Stimulated activated CD4-positive, alpha-beta T cell treated with anti-CD3 and anti-CD28 coated beads, Interleukin-4, amount 100 ng/mL, for 48 hours (primary cell): ENCODE measurements around the gene PTPN14.
"Not testable (repeated sequence)": the region's sequence is repeated elsewhere in the genome, so short reads cannot be mapped to it uniquely, and the experiment has no call there.

Source experiments
- DNase-seq, 2 donors: peaks; one replicate each; pipeline ENCODE4 v3.0.0-alpha.2; 2020; ENCODE audit warnings: low read depth in 2 of 2

Gene PTPN14

DNA sequence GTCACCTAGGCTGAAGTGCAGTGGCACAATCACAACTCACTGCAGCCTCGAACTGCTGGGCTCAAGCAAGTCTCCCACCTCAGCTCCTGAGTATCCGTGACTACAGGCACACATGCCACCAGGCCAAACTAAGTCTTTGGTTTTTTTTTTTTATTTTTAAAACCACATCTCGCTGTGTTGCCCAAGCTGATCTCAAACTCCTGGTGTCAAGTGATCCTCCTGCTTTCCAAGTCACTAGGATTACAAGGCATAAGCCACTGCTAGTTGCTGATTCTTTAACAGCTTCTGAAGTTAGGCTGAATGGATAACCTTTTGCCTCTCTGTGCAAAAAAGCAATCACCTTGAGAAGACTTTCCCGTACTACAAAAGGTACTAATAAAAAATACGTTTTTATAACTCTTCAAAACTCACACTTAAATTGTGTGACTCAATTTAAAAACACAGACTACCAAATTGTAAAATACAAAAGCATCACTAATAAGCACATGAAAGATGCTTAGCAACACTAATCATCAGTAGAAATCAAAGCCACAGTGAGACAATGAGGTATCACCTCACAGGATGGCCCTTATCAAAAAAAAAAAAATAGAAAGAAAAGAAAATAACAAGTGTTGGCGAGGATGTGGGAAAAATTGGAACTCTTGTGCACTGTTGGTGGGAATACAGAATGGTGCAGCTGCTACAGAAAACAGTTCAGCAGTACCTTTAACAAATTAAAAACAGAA is 40.3 kb downstream of the PTPN14 start:
- DNase-seq, result no peak

DNA sequence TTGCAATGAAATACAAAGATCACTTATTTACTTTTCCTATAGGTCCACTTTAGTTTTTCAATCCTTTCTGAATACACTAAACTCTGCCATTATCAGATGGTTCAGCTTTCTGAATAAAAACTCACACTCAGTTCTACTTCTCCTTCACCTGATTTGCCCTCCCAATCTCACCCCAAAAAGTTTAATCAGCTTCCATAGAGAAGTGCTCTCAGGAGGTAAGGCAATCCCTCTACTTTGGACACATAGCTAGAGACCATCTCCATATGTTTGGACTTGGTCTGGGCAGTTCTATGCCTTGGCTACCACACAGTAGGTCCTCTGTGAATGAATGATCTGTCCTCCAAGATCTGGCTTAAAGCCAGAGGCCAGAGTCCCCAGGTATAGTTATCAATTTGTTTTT is 40.9 kb downstream of the PTPN14 start:
- no peak for DNase-seq

DNA sequence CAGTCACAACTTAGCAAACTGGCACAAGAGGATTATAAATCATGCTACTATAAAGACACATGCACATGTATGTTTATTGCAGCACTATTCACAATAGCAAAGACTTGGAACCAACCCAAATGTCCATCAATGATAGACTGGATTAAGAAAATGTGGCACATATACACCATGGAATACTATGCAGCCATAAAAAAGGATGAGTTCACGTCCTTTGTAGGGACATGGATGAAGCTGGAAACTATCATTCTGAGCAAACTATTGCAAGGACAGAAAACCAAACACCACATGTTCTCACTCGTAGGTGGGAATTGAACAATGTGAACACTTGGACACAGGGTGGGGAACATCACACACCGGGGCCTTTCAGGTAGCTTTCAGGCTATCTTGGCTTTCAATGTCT is 41.8 kb downstream of the PTPN14 start:
- DNase-seq, result not testable (repeated sequence)

DNA sequence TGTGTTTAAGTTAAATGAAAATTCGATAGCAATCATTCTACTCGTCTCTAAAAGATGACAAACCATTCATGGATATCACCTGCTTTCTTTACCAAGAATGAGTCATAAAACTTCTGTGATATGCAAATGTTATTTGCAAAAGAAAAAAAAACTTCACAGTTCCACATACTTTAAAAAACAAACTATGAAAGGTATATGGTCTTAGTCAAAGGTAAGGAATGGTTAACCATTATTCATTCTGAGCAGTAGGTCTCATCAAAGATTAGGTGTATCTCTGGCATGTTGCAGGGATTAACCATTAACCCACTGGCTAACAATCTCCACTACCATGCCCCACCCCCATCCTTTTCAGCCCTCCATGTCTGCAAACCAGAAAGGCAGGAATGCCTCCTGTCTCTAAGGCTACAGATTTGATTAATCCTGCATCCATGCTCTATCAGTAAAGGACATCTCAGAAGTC is 44.4 kb downstream of the PTPN14 start:
- DNase-seq, result no peak

DNA sequence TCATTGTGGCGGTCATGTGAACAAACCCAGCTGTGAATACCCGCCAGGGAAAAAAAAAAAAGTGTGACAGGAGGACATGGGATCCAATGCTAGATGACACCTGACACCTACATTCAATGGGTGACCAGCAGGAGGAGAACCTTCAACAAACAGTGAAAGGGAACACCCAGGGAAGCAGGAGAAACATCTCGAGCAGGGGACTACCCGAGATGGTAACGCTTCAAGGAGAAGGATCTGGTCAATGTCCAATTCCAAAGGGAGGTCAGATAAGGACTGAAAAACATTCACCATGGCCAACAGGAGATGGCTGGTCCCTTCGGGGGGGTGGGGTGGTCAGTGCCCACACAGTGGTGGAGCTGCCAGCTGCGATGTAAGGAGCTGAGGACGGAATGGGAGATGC is 46.3 kb downstream of the PTPN14 start:
- DNase-seq, result no peak

DNA sequence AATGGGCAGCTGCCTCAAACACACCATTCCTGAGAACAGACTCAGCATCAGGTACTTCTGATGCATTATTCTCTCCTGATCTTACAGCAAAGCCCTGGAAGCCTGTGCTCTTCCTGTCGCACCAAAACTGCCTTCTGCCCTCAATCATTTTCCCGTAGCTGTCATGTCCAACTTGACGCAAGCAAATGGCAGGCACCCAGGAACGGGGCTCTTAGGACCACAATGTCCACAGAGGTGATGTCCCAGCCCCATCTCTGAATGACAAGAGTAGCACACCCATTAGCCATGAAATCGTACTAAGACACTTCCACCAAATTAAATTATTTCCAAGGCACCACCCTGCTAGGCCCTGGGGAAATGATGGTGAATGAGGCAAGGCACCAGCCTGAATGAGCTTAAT is 47.1 kb downstream of the PTPN14 start:
- DNase-seq, result no peak

DNA sequence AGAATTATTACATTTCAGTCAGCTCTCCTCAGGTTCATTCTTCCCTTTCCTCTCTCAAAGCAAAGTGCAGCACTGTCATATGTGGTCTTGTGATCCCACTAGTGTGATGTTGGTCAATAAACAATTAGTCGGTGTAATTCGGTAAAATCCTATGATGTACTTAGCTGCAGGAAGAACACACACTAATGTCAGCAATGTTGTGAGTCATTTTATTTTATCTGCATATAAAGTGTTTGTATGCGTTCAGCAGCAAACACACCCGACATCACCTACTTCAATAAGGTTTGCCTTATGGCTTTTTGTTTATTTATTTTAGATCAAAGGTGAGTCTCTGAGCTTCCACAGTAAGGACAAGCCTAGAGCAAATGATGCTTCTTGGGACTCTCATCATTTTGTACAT is 47.8 kb downstream of the PTPN14 start:
- DNase-seq, result no peak

DNA sequence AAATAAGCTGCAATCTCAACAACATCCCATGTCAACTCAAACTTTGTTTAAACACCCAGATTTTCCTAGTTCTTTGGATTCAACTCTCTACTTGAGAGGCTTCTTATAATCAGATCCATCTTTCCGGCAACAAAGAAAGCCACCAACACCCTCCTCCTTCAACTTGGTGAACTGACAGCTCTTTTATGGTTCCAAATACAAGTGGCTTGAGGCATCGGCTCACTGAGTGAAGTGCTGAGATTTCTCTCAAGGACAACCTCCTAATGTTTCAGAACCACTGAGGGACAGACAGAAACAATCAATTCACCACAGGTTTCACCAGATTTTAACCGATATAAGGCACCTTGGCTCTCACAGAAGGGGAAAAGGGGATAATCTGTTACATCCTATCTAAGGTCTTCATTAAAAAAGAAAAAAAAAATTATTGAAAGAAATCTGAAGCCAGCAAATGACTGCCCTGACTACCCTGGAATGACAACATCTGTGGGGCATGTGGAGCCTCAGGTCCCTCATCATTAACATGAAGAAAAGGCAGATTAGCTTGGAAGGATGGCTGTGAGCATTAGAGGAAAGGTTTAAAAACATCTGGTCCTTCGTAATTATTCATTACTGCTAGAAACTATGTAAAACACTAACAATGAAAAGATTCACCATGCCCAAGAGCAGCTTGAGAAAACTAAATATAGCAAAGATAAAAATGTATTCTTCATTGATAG is 50.9 kb downstream of the PTPN14 start:
- DNase-seq, result no peak

DNA sequence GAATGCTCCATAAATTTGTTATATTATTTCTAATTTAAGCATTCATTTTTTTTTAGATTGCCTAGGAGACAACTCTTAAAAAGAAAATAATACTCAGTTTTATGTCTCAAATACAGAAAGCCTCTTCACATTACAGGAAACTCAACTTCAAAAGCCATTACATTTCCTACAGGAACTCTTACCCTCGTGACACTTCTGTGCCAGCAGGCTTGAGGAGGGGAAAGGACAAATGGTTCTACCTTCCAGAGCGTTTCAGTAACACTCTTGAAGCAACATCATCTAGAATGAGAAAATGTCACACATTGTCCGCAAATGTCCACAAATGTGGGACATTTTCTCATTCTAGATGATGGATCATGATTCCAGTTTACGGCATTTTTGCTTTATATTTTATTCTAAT is 51.7 kb downstream of the PTPN14 start:
- DNase-seq, result no peak

DNA sequence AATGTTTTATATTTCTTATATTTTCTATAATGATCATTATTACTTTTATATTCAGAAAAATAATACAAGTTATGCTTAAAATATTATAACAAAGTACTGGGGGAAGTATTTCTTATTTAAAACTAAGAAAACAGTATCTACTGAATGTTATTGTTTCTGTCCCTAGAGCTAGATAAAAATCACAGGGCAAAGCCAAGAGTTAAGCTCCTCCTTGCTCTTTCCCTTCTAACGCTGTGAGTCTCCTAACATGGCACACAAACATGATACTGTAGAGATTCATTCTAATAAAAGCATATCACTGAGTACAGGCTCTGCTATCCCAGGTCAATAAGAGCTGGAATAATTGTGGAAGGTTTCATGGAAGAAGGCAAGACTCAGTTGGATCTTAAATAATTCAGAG is 53.4 kb downstream of the PTPN14 start:
- no peak for DNase-seq

DNA sequence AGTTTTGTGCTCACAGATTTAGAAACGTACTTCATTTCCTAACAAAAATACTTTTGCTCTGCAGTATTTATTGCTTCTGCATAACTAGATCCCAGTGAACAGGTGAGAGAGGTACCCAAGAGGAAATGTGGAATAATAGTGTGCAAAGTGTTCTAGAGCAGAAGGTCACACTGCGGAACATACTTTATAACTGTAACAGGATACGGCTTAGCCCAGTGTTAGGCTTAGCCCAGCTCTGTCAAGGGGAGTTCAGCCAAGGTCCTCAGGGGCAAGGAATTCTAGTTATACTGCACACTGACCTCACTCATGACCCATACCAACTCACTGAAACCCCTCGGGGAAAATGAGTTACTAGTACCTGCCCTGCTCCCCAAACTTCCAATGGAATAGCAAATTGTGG is 55.3 kb downstream of the PTPN14 start:
- DNase-seq, result no peak

DNA sequence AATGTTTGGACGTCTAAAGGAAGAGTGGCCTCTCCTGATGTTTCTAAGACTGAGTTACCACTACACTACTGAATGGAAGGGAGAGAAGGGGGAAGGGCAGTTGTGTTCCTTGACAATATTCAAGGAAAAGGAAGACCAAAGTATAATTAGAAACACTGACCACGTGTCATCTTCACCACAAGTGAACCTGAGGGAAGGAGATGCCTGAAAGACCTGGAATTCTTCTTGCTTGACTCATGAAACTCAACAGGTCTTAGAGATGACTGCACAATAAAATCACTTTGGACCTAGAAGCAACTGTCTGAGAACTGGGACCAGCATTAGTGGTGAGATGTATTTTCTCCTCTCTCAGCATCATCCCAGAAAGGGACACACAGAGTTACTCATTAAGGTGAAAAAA is 56.7 kb downstream of the PTPN14 start:
- DNase-seq, result no peak

DNA sequence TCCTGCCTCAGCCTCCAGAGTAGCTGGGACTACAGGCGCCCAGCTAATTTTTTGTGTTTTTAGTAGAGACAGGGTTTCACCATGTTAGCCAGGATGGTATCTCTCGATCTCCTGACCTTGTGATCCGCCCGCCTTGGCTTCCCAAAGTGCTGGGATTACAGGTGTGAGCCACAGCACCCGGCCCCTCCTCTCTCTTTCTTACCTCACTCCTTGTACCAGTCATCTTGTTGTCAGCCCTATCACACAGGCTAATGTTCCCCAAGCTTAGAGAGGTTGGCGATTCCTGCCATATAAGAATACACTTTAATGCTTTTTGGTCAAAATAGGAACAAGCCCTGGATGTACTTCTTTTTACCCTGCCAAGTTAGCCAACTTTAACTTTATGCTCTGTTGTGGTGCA is 57.2 kb downstream of the PTPN14 start:
- not testable (repeated sequence) for DNase-seq

DNA sequence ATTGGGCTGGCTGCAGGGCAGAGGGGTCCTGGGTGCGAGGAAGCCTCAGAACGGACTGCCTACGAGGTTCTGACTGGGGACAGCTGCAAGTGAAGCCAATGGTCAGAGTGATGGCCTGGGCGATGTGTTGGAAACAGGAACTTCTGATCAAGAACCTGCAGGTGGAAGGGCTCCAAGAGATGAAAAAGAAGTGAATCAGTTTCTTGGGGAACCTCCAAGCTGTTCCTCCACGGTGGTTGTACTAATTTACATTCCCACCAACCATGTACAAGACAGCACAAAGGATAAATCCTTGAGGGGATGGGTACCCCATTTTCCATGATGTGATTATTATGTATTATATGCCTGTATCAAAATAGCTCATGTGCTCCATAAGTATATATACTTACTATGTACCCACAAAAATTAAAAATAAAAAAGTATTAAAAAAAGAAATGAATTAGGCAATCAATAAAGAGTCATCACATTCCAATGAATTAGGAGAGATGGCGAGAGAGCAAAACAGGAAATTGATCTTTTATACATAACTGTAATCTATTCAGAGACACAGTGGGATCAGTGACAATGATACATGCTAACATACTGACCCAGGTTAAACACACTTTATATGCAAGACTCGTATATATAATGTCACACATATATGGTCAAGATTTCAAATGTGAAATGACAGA is 58.1 kb downstream of the PTPN14 start:
- DNase-seq, result no peak

DNA sequence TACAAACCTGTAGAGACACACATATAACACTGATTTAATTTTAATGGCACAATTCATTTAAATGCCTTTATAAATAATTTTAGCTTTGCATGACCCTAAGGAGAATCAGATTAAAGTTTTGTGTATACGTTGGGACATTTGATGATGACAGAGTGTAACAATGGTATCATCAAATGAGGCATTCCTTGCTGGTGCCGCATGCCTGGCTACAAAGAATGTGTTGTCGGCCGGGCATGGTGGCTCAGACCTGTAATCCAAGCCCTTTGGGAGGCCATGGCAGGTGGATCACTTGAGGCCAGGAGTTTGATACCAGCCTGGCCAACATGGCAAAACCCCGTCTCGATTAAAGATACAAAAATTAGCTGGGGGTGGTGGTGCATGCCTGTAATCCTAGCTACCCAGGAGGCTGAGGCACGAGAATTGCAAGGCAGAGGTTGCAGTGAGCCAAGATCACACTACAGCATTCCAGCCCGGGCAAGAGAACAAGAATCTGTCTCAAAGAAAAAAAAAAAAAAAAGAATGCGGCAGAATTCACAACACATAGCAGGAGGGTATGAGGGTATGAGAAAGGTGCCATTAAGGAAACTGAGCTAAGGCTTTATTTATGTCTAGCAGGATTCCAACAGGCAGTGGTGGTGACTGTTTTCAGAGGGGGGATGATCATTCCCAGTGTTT is 58.9 kb downstream of the PTPN14 start:
- DNase-seq, result no peak

DNA sequence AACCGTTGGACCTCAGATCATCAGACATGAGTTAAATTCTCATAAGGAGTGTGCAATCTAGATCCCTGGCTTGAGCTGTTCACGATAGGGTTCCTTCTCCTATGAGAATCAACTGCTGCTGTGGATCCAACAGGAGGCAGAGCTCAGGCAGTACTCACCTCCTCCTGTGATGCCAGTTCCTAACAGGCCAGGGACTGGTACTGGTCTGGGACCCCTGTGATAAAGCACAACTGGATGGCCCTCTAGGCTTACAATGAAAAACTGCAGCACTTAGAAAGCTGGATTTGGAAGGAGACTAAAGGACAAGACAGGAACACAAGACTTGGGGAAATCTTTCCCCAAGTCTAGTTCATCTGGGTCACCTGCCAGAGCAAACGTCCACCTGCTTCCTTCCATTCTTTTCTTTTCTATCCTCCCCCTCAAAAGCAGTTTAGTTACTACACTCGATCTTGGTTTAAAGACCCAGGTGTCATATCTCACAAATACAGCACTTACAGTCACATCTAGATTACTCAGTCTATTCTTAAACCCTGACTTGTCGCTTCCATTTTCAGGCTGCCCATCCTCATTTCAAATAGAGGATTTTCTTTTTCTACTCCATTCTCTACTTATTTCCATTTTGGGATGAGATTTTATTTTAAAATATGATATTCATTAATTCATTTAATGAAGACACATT is 59.8 kb downstream of the PTPN14 start:
- no peak for DNase-seq

DNA sequence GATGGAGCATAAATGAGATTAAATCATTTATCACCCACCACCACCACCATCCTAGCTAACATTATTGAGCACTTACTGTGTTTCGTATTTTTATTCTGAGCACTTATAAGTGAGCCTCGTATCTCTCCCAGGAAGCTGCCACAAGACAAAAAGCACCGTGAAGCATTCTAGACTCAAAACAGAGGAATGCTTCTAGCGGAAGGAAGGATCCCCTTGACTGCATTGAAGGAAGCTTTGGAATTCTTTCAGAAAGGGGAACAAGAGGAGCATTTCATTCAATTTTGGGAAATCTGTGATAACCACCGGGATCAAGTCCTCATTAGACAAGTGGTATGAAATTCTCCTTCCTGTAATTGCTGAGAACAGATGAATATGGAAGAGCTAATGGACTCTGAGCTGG is 66.3 kb downstream of the PTPN14 start:
- DNase-seq, result no peak

DNA sequence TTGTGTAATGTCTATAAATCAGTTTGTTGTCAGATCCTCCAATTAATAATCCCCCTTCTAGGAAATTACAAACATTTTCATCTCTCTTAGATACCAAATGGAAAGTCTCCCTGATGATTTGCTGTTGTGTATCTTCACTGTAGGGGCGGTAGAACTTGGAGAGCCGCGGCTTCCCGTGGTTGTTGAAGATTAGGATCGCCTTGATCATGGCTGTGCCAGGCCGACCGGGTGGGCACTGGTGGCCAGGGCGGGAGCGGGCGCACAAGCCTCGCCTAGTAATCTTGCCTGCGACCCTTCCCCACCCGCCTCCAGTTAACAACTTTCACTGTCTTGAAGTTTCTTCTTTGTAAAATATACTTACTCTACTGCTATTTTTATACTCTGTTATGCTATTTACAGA is 68.2 kb downstream of the PTPN14 start:
- DNase-seq, result not testable (repeated sequence)

DNA sequence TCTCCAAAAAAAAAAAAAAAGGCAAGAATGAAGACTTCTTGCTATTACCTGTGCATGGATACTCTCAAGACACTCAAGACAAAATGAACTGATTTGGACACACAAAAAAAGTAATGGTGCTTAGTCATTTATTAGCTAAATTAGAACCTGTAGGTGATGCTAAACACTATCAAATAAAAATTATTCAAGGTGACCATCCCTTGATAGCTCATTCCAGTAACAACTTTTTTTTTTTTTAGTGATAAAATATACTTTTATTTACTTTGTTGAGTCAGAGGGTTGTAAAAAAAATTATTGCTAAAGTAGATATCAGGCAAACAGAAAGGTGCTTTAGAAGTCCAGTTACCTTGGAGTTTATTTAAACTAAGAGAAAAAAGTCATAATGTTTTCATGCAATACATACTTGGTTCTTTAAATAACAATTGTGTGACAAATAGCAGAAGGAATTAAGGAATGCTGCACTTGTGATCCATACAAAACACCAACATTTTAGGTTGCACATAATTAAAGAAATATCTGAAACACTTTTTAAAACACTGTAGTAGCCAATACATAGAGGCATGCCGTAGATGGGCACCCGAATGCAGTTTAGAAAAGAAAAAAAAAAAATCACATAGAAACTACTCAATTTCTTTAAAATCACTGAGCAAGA is 69.3 kb downstream of the PTPN14 start:
- DNase-seq, result not testable (repeated sequence)

DNA sequence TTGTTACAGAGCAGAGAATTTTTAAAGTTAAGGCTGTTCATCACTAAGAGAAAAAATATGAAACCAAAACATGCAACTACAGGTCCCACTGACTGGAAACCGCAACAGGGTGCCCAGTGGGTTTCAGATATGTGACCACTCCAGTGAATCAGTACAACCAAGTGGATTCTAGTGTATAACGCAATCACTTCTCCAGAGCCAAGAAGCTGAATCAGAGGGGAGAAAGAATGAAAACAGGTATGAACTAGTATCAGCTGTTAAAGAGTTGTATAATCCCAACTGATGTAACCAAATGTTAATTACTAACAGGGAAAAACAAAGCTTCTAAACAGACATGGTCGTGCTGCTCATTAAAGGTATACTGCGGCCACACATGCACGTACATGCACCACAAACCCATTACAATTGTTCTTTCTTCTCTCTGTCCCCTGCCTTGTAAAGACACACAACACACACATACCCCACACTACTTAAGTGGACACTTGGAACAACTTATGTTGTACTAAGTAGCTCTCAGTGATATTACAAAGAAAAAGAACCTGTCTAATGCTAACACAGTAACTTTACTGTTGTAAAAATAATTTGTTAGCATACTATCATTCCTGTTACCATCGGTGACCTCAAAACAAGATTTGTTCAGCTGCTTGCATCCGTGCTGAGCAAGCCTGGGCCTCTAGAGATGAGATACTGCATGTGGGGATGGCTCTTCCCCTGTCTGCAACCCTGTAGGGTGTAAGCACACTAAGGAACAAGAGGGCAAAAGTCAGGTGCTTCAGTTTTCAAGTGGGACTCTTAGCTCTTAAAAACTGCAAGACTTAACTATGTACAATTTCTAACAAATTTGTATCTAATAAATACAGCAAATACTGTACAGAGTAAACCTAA is 74.2 kb downstream of the PTPN14 start:
- DNase-seq, result no peak
